Activated CD4-positive, alpha-beta memory T cell treated with anti-CD3 and anti-CD28 coated beads, Interleukin-2, amount 10 ng/mL, durations not matched to agents 7 days and 5 days (primary cell): ENCODE measurements around the gene STK38L. TPM values are rescaled to one million over a fixed set of nuclear protein-coding genes. Genes with fewer than 3 reads are reported as not detected.

Source experiments
- CTCF ChIA-PET: fragments of 350-600 bp; sonication (Branson Sonifier 250); formaldehyde crosslinking; loops from one replicate; lab custom pipeline; 2021; ENCODE audit warnings: antibody characterized with exemption, inconsistent platforms; lab: Charles Lee
- POLR2A ChIA-PET: fragments of 350-600 bp; sonication (Branson Sonifier 250); formaldehyde crosslinking; loops from one replicate; lab custom pipeline; 2021; ENCODE audit warnings: antibody characterized with exemption; lab: Charles Lee
- DNase-seq: peaks from one replicate; pipeline ENCODE4 v3.0.0-alpha.2; 2020
- H3K27ac Mint-ChIP-seq: one replicate; pipeline ENCODE4 v1.8.0; 2021; ENCODE audit warnings: mild to moderate bottlenecking, mixed read lengths
- H3K27me3 Mint-ChIP-seq: one replicate; pipeline ENCODE4 v1.8.0; 2021; ENCODE audit warnings: mixed read lengths
- H3K36me3 Mint-ChIP-seq: one replicate; pipeline ENCODE4 v1.8.0; 2021; ENCODE audit warnings: low read depth, mixed read lengths
- H3K4me1 Mint-ChIP-seq: one replicate; pipeline ENCODE4 v1.8.0; 2021; ENCODE audit warnings: mixed read lengths
- H3K4me3 Mint-ChIP-seq: one replicate; pipeline ENCODE4 v1.8.0; 2021; ENCODE audit warnings: mild to moderate bottlenecking, mixed read lengths
- H3K9me3 Mint-ChIP-seq: one replicate; pipeline ENCODE4 v1.8.0; 2021; ENCODE audit warnings: mixed read lengths
- total RNA-seq, 2 experiments: library from RNA; stranded (reverse); gene quantifications; one replicate each; pipeline ENCODE4 v1.2.3, GENCODE V29; 2021

Gene STK38L
- total RNA-seq, 2 experiments from 2014 or later: 19.1 to 25.8 TPM

- H3K4me3 Mint-ChIP-seq: no peak overlapping the region
- H3K4me1 Mint-ChIP-seq: peaks cover 23% of the 10 kb centered on the region
- no peaks in the 10 kb centered on the region for H3K9me3 Mint-ChIP-seq
- peak overlapping the region; percentile 8 for H3K27ac Mint-ChIP-seq
- CTCF ChIA-PET: interaction anchor here (0.7 to 1.6 kb wide), 6 partner anchors 14 to 295 kb away, joined by 3 to 7 read pairs (median 4); partner anchors contain the start of gene TM7SF3
- no peak for DNase-seq
- no peaks in the 10 kb centered on the region for H3K27me3 Mint-ChIP-seq
- POLR2A ChIA-PET: interaction anchor here (1.1 to 1.7 kb wide), 2 partner anchors 23 to 294 kb away, joined by 3 to 8 read pairs; partner anchors contain the start of gene BMAL2
- H3K36me3 Mint-ChIP-seq: peaks cover 13% of the 10 kb centered on the region
Measured at GRCh38 chr12:27309293-27309994, 65.4 kb downstream of the STK38L start.

GRCh38 chr12:27309995-27310315 is 65.9 kb downstream of the STK38L start:
- no peaks in the 10 kb centered on the region for H3K27me3 Mint-ChIP-seq
- no peak overlapping the region for H3K4me3 Mint-ChIP-seq
- H3K9me3 Mint-ChIP-seq: no peaks in the 10 kb centered on the region
- H3K27ac Mint-ChIP-seq: peak overlapping the region; percentile 8
- no peak for DNase-seq
- peaks cover 23% of the 10 kb centered on the region for H3K4me1 Mint-ChIP-seq
- CTCF ChIA-PET: interaction anchor here (1.3 to 1.4 kb wide), 2 partner anchors 14 to 20 kb away, joined by 4 read pairs; no protein-coding TSS in a partner anchor
- POLR2A ChIA-PET: interaction anchor here (1.7 kb wide), 1 partner anchor 23 kb away, joined by 8 read pairs; the partner anchor contains the start of gene BMAL2
- H3K36me3 Mint-ChIP-seq: peaks cover 13% of the 10 kb centered on the region

GRCh38 chr12:27316947-27317346 is 72.9 kb downstream of the STK38L start:
- no peaks in the 10 kb centered on the region for H3K27me3 Mint-ChIP-seq
- H3K36me3 Mint-ChIP-seq: peaks cover 12% of the 10 kb centered on the region
- DNase-seq: no peak
- ChIA-PET POLR2A (no interaction called here), CTCF (interaction anchor here (0.6 to 2.5 kb wide), 2 partner anchors 11 to 23 kb away, joined by 3 to 12 read pairs; no protein-coding TSS in a partner anchor)
- H3K4me3 Mint-ChIP-seq: no peak overlapping the region
- no peak overlapping the region for H3K27ac Mint-ChIP-seq
- H3K9me3 Mint-ChIP-seq: no peaks in the 10 kb centered on the region
- H3K4me1 Mint-ChIP-seq: no peaks in the 10 kb centered on the region

- H3K9me3 Mint-ChIP-seq: no peaks in the 10 kb centered on the region
- H3K4me3 Mint-ChIP-seq: no peak overlapping the region
- H3K36me3 Mint-ChIP-seq: peaks cover 16% of the 10 kb centered on the region
- ChIA-PET CTCF (interaction anchor here (0.8 kb wide), 1 partner anchor 306 kb away, joined by 3 read pairs; no protein-coding TSS in a partner anchor), POLR2A (no interaction called here)
- no peak for DNase-seq
- no peaks in the 10 kb centered on the region for H3K4me1 Mint-ChIP-seq
- H3K27ac Mint-ChIP-seq: no peak overlapping the region
- H3K27me3 Mint-ChIP-seq: no peaks in the 10 kb centered on the region
Measured at GRCh38 chr12:27319409-27319808, 75.3 kb downstream of the STK38L start.

GRCh38 chr12:27319848-27320247 is 75.8 kb downstream of the STK38L start:
- Mint-ChIP-seq H3K27ac (no peak overlapping the region), H3K9me3 (no peaks in the 10 kb centered on the region), H3K36me3 (peaks cover 16% of the 10 kb centered on the region), H3K4me3 (no peak overlapping the region), H3K4me1 (no peaks in the 10 kb centered on the region), H3K27me3 (no peaks in the 10 kb centered on the region)
- DNase-seq: no peak
- CTCF ChIA-PET: interaction anchor here (1.2 to 1.7 kb wide), 2 partner anchors 9 to 13 kb away, joined by 4 to 7 read pairs; no protein-coding TSS in a partner anchor
- POLR2A ChIA-PET: no interaction called here

- ChIA-PET POLR2A (no interaction called here), CTCF (interaction anchor here (2.4 kb wide), 1 partner anchor 18 kb away, joined by 8 read pairs; no protein-coding TSS in a partner anchor)
- Mint-ChIP-seq H3K27ac (no peak overlapping the region), H3K4me3 (no peak overlapping the region), H3K9me3 (no peaks in the 10 kb centered on the region), H3K36me3 (peaks cover 20% of the 10 kb centered on the region), H3K4me1 (peaks cover 2% of the 10 kb centered on the region), H3K27me3 (no peaks in the 10 kb centered on the region)
- no peak for DNase-seq
Measured at GRCh38 chr12:27324530-27324929, 80.4 kb downstream of the STK38L start.

GRCh38 chr12:27330846-27331245 is 86.8 kb downstream of the STK38L start:
- peaks cover 10% of the 10 kb centered on the region for H3K36me3 Mint-ChIP-seq
- H3K4me3 Mint-ChIP-seq: peak overlapping the region; percentile 77
- no peaks in the 10 kb centered on the region for H3K9me3 Mint-ChIP-seq
- H3K27ac Mint-ChIP-seq: peak overlapping the region; percentile 80
- ChIA-PET POLR2A (interaction anchor here (1.1 to 2.9 kb wide), 6 partner anchors 17 to 498 kb away, joined by 3 to 13 read pairs (median 4); partner anchors contain the start of genes ITPR2 and MED21), CTCF (interaction anchor here (1.7 to 3.0 kb wide), 2 partner anchors 25 to 315 kb away, joined by 9 read pairs; no protein-coding TSS in a partner anchor)
- DNase-seq: no peak
- no peaks in the 10 kb centered on the region for H3K27me3 Mint-ChIP-seq
- peaks cover 46% of the 10 kb centered on the region for H3K4me1 Mint-ChIP-seq

GRCh38 chr12:27331291-27331926 is 87.3 kb downstream of the STK38L start:
- H3K9me3 Mint-ChIP-seq: no peaks in the 10 kb centered on the region
- POLR2A ChIA-PET: interaction anchor here (1.1 to 2.9 kb wide), 6 partner anchors 18 to 499 kb away, joined by 3 to 13 read pairs (median 6); partner anchors contain the start of genes ITPR2 and MED21
- peak; percentile 34 for DNase-seq
- H3K36me3 Mint-ChIP-seq: peaks cover 10% of the 10 kb centered on the region
- H3K27ac Mint-ChIP-seq: peak overlapping the region; percentile 80
- H3K4me3 Mint-ChIP-seq: peak overlapping the region; percentile 77
- CTCF ChIA-PET: interaction anchor here (1.3 to 3.0 kb wide), 3 partner anchors 11 to 316 kb away, joined by 3 to 9 read pairs (median 9); no protein-coding TSS in a partner anchor
- no peaks in the 10 kb centered on the region for H3K27me3 Mint-ChIP-seq
- peaks cover 51% of the 10 kb centered on the region for H3K4me1 Mint-ChIP-seq

GRCh38 chr12:27331927-27332324 is 87.8 kb downstream of the STK38L start:
- POLR2A ChIA-PET: interaction anchor here (1.1 to 2.9 kb wide), 6 partner anchors 23 to 499 kb away, joined by 3 to 13 read pairs (median 8); partner anchors contain the start of genes ITPR2 and MED21
- no peaks in the 10 kb centered on the region for H3K27me3 Mint-ChIP-seq
- H3K27ac Mint-ChIP-seq: peak overlapping the region; percentile 80
- peak overlapping the region; percentile 77 for H3K4me3 Mint-ChIP-seq
- H3K9me3 Mint-ChIP-seq: no peaks in the 10 kb centered on the region
- peaks cover 52% of the 10 kb centered on the region for H3K4me1 Mint-ChIP-seq
- CTCF ChIA-PET: interaction anchor here (1.3 to 3.0 kb wide), 3 partner anchors 10 to 316 kb away, joined by 3 to 9 read pairs (median 9); no protein-coding TSS in a partner anchor
- H3K36me3 Mint-ChIP-seq: peaks cover 7% of the 10 kb centered on the region
- DNase-seq: peak; percentile 17

- no peaks in the 10 kb centered on the region for H3K9me3 Mint-ChIP-seq
- H3K27me3 Mint-ChIP-seq: no peaks in the 10 kb centered on the region
- ChIA-PET POLR2A (interaction anchor here (0.6 to 2.9 kb wide), 5 partner anchors 23 to 739 kb away, joined by 4 to 13 read pairs (median 8); partner anchors contain the start of genes ITPR2 and MED21), CTCF (interaction anchor here (1.3 to 3.0 kb wide), 3 partner anchors 10 to 317 kb away, joined by 3 to 9 read pairs (median 6); no protein-coding TSS in a partner anchor)
- no peak for DNase-seq
- H3K36me3 Mint-ChIP-seq: peaks cover 7% of the 10 kb centered on the region
- peak overlapping the region; percentile 80 for H3K27ac Mint-ChIP-seq
- peaks cover 53% of the 10 kb centered on the region for H3K4me1 Mint-ChIP-seq
- peak overlapping the region; percentile 77 for H3K4me3 Mint-ChIP-seq
Measured at GRCh38 chr12:27332407-27332713, 88.3 kb downstream of the STK38L start.

- Mint-ChIP-seq H3K36me3 (peaks cover 2% of the 10 kb centered on the region), H3K9me3 (no peaks in the 10 kb centered on the region), H3K4me3 (peak within 1 kb of the TSS; percentile 93), H3K27ac (peak within 1 kb of the TSS; percentile 80), H3K4me1 (peaks cover 55% of the 10 kb centered on the region), H3K27me3 (no peaks in the 10 kb centered on the region)
- POLR2A ChIA-PET: interaction anchor here (0.6 to 2.9 kb wide), 6 partner anchors 24 to 740 kb away, joined by 3 to 13 read pairs (median 8); partner anchors contain the start of genes ITPR2 and MED21
- CTCF ChIA-PET: interaction anchor here (1.0 to 3.0 kb wide), 6 partner anchors 24 to 489 kb away, joined by 3 to 9 read pairs (median 4); partner anchors contain the start of gene STK38L
- peak; percentile 58 for DNase-seq
Measured at GRCh38 chr12:27332714-27333402, 88.8 kb downstream of the STK38L start, which contains the start of gene BMAL2. BMAL2 (plus strand) TSS chr12:27332836; CDS start chr12:27333073, 237 bp downstream.
